H1 (cell line): ENCODE measurements around the gene HOXB9. TPM values are rescaled to one million over a fixed set of nuclear protein-coding genes. Genes with fewer than 3 reads are reported as not detected.
A peak's percentile ranks its signal among the peaks of the same experiment; 100 is the strongest.

Experiments
- CHD2 ChIP-seq: IDR thresholded peaks from 2 replicates; pipeline ENCODE4 v1.6.1; 2012; ENCODE audit warnings: low read length, improper control_type of control experiment
- EP300 ChIP-seq, 2 experiments: IDR thresholded peaks; 1 replicate in 1 of 2; 2 replicates in 1 of 2; pipeline ENCODE4 v1.6.1; 2011 to 2012; ENCODE audit warnings: low read depth in 2 of 2, low read length in 2 of 2, mild to moderate bottlenecking in 2 of 2, borderline replicate concordance in 1 of 2, inconsistent platforms in 1 of 2, moderate library complexity in 1 of 2
- HDAC6 ChIP-seq: IDR thresholded peaks from one replicate; pipeline ENCODE4 v1.7.1; 2012; ENCODE audit warnings: low read depth, mild to moderate bottlenecking, inconsistent platforms, low read length, moderate library complexity
- NRF1 ChIP-seq: IDR thresholded peaks from 2 replicates; pipeline ENCODE4 v1.6.1; 2011; ENCODE audit warnings: mild to moderate bottlenecking, low read depth, low read length, improper control_type of control experiment
- RAD21 ChIP-seq, 2 experiments: IDR thresholded peaks in 1 of 2; conservative IDR thresholded peaks in 1 of 2; 2 replicates each; pipeline ENCODE4 v1.6.1; 2011; ENCODE audit warnings: low read depth in 2 of 2, low read length in 2 of 2, improper control_type of control experiment in 1 of 2, inconsistent platforms in 1 of 2, mild to moderate bottlenecking in 1 of 2, moderate library complexity in 1 of 2
- SIN3A ChIP-seq, 2 experiments: IDR thresholded peaks in 1 of 2; conservative IDR thresholded peaks in 1 of 2; 2 replicates each; pipeline ENCODE4 v1.6.1; 2011 to 2012; ENCODE audit warnings: low read length in 2 of 2, improper control_type of control experiment in 1 of 2, low read depth in 1 of 2, mild to moderate bottlenecking in 1 of 2
- SIRT6 ChIP-seq: IDR thresholded peaks from one replicate; pipeline ENCODE4 v1.7.1; 2012; ENCODE audit warnings: low read length, inconsistent platforms
- SIX5 ChIP-seq: IDR thresholded peaks from 2 replicates; pipeline ENCODE4 v1.6.1; 2011; ENCODE audit warnings: mild to moderate bottlenecking, low read depth, low read length
- SP2 ChIP-seq: IDR thresholded peaks from 2 replicates; pipeline ENCODE4 v1.6.1; 2012; ENCODE audit warnings: mild to moderate bottlenecking, low read length, inconsistent platforms
- TAF7 ChIP-seq: optimal IDR thresholded peaks from 2 replicates; pipeline ENCODE3; 2011; ENCODE audit warnings: low read depth, mild to moderate bottlenecking, inconsistent platforms, low read length, moderate library complexity, borderline replicate concordance
- TCF12 ChIP-seq: IDR thresholded peaks from 2 replicates; pipeline ENCODE4 v1.6.1; 2011; ENCODE audit warnings: low read depth, mild to moderate bottlenecking, low read length
- YY1 ChIP-seq: IDR thresholded peaks from 2 replicates; pipeline ENCODE4 v1.6.1; 2011; ENCODE audit warnings: low read depth, mild to moderate bottlenecking, low read length
- polyA plus RNA-seq, 7 experiments: library from polyadenylated mRNA; depleted of rRNA in 3 of 7; stranded (reverse) in 5 of 7; unstranded in 2 of 7; fragments of >200 nt in 5 of 7; fragments of 200-250 nt in 2 of 7; gene quantifications; 1 replicate in 5 of 7; 2 replicates in 1 of 7; 4 replicates in 1 of 7; pipeline versions ENCODE4 v1.2.1 to v1.2.3, GENCODE V29; 2011 to 2013; ENCODE audit warnings: missing spikeins in 2 of 7, mixed read lengths in 2 of 7
- total RNA-seq: library from RNA; stranded (reverse); fragmentation: NEBNext Ultra II Directional; extraction: Animal tissue kit (Norgen Biotek cat#: 25700); gene quantifications from 2 replicates; pipeline ENCODE4 v1.2.1, GENCODE V29; 2021
- TF ChIP-seq, protein P1 (sequence below): IDR thresholded peaks from 2 replicates; pipeline ENCODE4 v1.6.1; 2012; ENCODE audit warnings: low read length, inconsistent platforms
- TF ChIP-seq, protein P2 (sequence below), 3 experiments: IDR thresholded peaks; 1 replicate in 2 of 3; 2 replicates in 1 of 3; pipeline versions ENCODE4 v1.5.1 to v1.6.1; 2011; ENCODE audit warnings: low read length in 3 of 3, mild to moderate bottlenecking in 3 of 3, inconsistent platforms in 2 of 3, low read depth in 1 of 3, moderate library complexity in 1 of 3; ENCODE audit not compliant: insufficient read depth in 1 of 3; ENCODE audit errors: control extremely low read depth in 1 of 3
- TF ChIP-seq, protein P3 (sequence below): IDR thresholded peaks from 2 replicates; pipeline ENCODE4 v1.6.1; 2012; ENCODE audit warnings: inconsistent platforms
- TF ChIP-seq, protein P4 (sequence below): IDR thresholded peaks from 2 replicates; pipeline ENCODE4 v1.6.1; 2012; ENCODE audit warnings: inconsistent platforms

The HOXB9 gene
- total and polyA plus RNA-seq, 2 of the 8 experiments (the other 6 are each of a cell fraction or from before 2014, with no cell fraction given): not detected

DNA sequence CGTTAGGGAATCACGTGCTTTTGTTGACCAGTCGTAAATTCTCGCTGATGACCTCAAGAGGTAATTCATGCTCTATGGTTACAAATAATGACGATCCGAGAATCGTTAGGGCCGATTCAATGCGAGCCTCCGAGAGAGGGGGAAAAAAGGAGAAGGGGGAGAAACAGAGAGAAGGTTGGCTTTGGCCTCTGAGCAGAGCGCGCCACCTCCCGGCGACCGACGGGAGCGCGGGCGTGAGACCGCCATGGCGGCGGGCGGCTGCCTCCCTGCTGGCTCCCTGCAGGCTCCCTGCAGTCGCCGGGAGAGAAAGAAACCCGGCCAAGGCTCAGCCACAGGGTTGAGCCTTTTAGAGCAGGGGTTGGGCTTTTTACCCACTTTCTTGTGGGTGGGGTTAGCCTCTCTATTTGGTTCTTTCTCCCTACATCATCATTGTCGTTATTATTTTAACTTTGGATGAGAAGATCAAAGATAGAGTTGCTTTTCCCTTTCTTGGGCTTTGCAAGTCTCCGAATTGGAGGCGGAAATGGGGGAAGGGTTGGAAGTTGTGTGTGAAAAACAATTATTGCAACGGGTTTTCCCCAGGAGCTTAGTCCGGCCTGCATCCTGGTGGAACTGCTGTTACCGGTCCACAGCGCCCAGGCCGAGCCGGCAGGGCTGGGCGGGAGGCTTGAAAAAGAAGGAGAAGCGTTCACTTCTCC lies 32.2 kb downstream of the HOXB9 start (continued):
- TF ChIP-seq RAD21 (IDR thresholded peaks at IDR 0.05 in 1 of 2, conservative IDR thresholded peaks at IDR 0.05 in 1 of 2; ENCODE audit: low read depth in 2 of 2, low read length in 2 of 2): peak; percentile 90 to 91
- 0 out of 4 replicates have a peak, but pooled peaks of 1 of the 2 experiments have one; percentile 31 for TF ChIP-seq SIN3A (conservative IDR thresholded peaks at IDR 0.05 in 1 of 2, IDR thresholded peaks at IDR 0.05 in 1 of 2; ENCODE audit: low read depth in 1 of 2, low read length in 2 of 2)
- TF ChIP-seq, protein P1, sequence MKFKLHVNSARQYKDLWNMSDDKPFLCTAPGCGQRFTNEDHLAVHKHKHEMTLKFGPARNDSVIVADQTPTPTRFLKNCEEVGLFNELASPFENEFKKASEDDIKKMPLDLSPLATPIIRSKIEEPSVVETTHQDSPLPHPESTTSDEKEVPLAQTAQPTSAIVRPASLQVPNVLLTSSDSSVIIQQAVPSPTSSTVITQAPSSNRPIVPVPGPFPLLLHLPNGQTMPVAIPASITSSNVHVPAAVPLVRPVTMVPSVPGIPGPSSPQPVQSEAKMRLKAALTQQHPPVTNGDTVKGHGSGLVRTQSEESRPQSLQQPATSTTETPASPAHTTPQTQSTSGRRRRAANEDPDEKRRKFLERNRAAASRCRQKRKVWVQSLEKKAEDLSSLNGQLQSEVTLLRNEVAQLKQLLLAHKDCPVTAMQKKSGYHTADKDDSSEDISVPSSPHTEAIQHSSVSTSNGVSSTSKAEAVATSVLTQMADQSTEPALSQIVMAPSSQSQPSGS: no peak
- TF ChIP-seq EP300 (IDR thresholded peaks at IDR 0.05; ENCODE audit: borderline replicate concordance in 1 of 2, low read depth in 2 of 2, low read length in 2 of 2): no peak
- no peak for TF ChIP-seq HDAC6
- 0 out of 2 replicates have a peak, but pooled peaks have one; percentile 19 for TF ChIP-seq CHD2
- TF ChIP-seq YY1: peak; percentile 94
- no peak for TF ChIP-seq TAF7
- TF ChIP-seq, protein P2, sequence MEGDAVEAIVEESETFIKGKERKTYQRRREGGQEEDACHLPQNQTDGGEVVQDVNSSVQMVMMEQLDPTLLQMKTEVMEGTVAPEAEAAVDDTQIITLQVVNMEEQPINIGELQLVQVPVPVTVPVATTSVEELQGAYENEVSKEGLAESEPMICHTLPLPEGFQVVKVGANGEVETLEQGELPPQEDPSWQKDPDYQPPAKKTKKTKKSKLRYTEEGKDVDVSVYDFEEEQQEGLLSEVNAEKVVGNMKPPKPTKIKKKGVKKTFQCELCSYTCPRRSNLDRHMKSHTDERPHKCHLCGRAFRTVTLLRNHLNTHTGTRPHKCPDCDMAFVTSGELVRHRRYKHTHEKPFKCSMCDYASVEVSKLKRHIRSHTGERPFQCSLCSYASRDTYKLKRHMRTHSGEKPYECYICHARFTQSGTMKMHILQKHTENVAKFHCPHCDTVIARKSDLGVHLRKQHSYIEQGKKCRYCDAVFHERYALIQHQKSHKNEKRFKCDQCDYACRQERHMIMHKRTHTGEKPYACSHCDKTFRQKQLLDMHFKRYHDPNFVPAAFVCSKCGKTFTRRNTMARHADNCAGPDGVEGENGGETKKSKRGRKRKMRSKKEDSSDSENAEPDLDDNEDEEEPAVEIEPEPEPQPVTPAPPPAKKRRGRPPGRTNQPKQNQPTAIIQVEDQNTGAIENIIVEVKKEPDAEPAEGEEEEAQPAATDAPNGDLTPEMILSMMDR (IDR thresholded peaks at IDR 0.05; ENCODE audit: control extremely low read depth in 1 of 3, insufficient read depth in 1 of 3, low read depth in 1 of 3, low read length in 3 of 3): peak; percentile 86 to 89 (median 89)
- TF ChIP-seq, protein P3, sequence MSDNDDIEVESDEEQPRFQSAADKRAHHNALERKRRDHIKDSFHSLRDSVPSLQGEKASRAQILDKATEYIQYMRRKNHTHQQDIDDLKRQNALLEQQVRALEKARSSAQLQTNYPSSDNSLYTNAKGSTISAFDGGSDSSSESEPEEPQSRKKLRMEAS: no peak
- no peak for TF ChIP-seq SP2
- no peak for TF ChIP-seq SIRT6
- TF ChIP-seq NRF1: no peak
- no peak for TF ChIP-seq SIX5
- 0 out of 2 replicates have a peak, but pooled peaks have one; percentile 28 for TF ChIP-seq TCF12
- TF ChIP-seq, protein P4, sequence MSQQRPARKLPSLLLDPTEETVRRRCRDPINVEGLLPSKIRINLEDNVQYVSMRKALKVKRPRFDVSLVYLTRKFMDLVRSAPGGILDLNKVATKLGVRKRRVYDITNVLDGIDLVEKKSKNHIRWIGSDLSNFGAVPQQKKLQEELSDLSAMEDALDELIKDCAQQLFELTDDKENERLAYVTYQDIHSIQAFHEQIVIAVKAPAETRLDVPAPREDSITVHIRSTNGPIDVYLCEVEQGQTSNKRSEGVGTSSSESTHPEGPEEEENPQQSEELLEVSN: no peak
